K562 (cell line): ENCODE measurements around the gene AMBP. TPM values are rescaled to one million over a fixed set of nuclear protein-coding genes. Genes with fewer than 3 reads are reported as not detected.

Experiments
- ATAC-seq: fragments of 200-7000 bp; cut with Tn5 transposase; 3 replicates; pipeline ENCODE4 v1.9.1; 2020; ENCODE audit warnings: moderate library complexity
- BruUV-seq: library from RNA; stranded (reverse); fragments of 400-500 nt; replicated peaks from 2 replicates; lab custom pipeline; 2021; lab: Mats Ljungman, UMichigan
- CTCF ChIA-PET: fragments of 300-600 bp; formaldehyde crosslinking; extraction: SDS; loops from one replicate; lab custom pipeline; 2021; ENCODE audit warnings: low intra/inter-chr PET ratio; lab: Yijun Ruan, JAX
- POLR2A ChIA-PET: fragments of 300-600, 350-650 bp; sonication (Branson Sonifier 250); formaldehyde crosslinking; extraction: SDS; loops from one replicate; lab custom pipeline; 2021; ENCODE audit warnings: antibody characterized with exemption, inconsistent platforms; lab: Yijun Ruan, JAX
- DNase-seq, 4 experiments: peaks; one replicate each; pipeline versions ENCODE4 v3.0.0 to v3.0.0-alpha.2; 2011 to 2018; ENCODE audit warnings: low spot score in 3 of 4, mixed read lengths in 3 of 4; ENCODE audit errors: extremely low read depth in 1 of 4
- FAIRE-seq: peaks from 2 replicates; lab custom pipeline; 2011; peaks lifted over from hg19 to GRCh38; lab: Jason Lieb, UNC
- H2AFZ ChIP-seq: 2 replicates; pipeline ENCODE4 v1.6.0; 2011; ENCODE audit warnings: low read depth, low read length, control low read depth, inconsistent platforms
- H3K27ac ChIP-seq: fragments of 200-600 bp; 3 replicates; pipeline ENCODE4 v1.8.0; 2011; ENCODE audit warnings: low read depth, mild to moderate bottlenecking, control low read depth, inconsistent platforms, low read length, moderate library complexity, mixed read lengths; ENCODE audit errors: extremely low read depth
- H3K27me3 ChIP-seq, 2 experiments: fragments of 300-600 bp in 1 of 2; 2 replicates in 1 of 2; 3 replicates in 1 of 2; pipeline versions ENCODE4 v1.6.0 to v1.8.0; 2011; ENCODE audit warnings: inconsistent platforms in 2 of 2, low read length in 2 of 2, mild to moderate bottlenecking in 1 of 2, mixed read lengths in 1 of 2, moderate library complexity in 1 of 2; ENCODE audit not compliant: control insufficient read depth in 2 of 2, insufficient read depth in 2 of 2
- H3K36me3 ChIP-seq: fragments of 300-600 bp; 3 replicates; pipeline ENCODE4 v1.8.0; 2011; ENCODE audit warnings: mild to moderate bottlenecking, low read length, inconsistent platforms; ENCODE audit not compliant: control insufficient read depth, insufficient read depth
- H3K4me1 ChIP-seq, 2 experiments: fragments of 200-600 bp in 1 of 2; replicated peaks in 1 of 2; 2 replicates in 1 of 2; 3 replicates in 1 of 2; pipeline versions ENCODE4 v1.5.1 to v1.8.0; 2011; ENCODE audit warnings: inconsistent platforms in 2 of 2, low read length in 2 of 2, mild to moderate bottlenecking in 1 of 2, mixed read lengths in 1 of 2, moderate library complexity in 1 of 2; ENCODE audit not compliant: control insufficient read depth in 2 of 2, insufficient read depth in 2 of 2
- H3K4me2 ChIP-seq: 2 replicates; pipeline ENCODE4 v1.6.1; 2011; ENCODE audit warnings: low read length, control low read depth, inconsistent platforms, mixed read lengths; ENCODE audit not compliant: insufficient read depth
- H3K4me3 ChIP-seq: fragments of 200-600 bp; sonication (generic), shearing (Covaris generic); 2 replicates; pipeline ENCODE4 v1.5.1; 2016; ENCODE audit warnings: control low read depth, inconsistent platforms
- H3K79me2 ChIP-seq: fragments of 200-600 bp; 3 replicates; pipeline ENCODE4 v1.8.0; 2011; ENCODE audit warnings: low read length, inconsistent platforms; ENCODE audit not compliant: control insufficient read depth, insufficient read depth
- H3K9ac ChIP-seq, 2 experiments: 2 replicates each; pipeline versions ENCODE4 v1.6.0 to v1.6.1; 2011; ENCODE audit warnings: low read depth in 2 of 2, low read length in 2 of 2, control low read depth in 1 of 2, inconsistent platforms in 1 of 2, mild to moderate bottlenecking in 1 of 2, mixed read lengths in 1 of 2; ENCODE audit not compliant: insufficient read depth in 1 of 2
- H3K9me1 ChIP-seq: one replicate; pipeline ENCODE4 v1.6.0; 2011; ENCODE audit warnings: inconsistent platforms, mild to moderate bottlenecking, low read length, moderate library complexity; ENCODE audit not compliant: control insufficient read depth, insufficient read depth
- H3K9me3 ChIP-seq: replicated peaks from 2 replicates; pipeline ENCODE4 v1.5.1; 2011; ENCODE audit warnings: low read depth, low read length, inconsistent platforms; ENCODE audit not compliant: control insufficient read depth, insufficient read depth
- H4K20me1 ChIP-seq: replicated peaks from 2 replicates; pipeline ENCODE4 v1.6.1; 2011; ENCODE audit warnings: low read length, inconsistent platforms, mixed read lengths; ENCODE audit not compliant: control insufficient read depth, insufficient read depth
- BMI1 ChIP-seq: fragments of 150-350 bp; IDR thresholded peaks from 2 replicates; pipeline ENCODE4 v1.6.1; 2014; ENCODE audit warnings: low read length
- CSDE1 ChIP-seq, 2 experiments: fragments of 450-650 bp; IDR thresholded peaks; 2 replicates each; pipeline ENCODE4 v1.6.1; 2016; ENCODE audit warnings: mild to moderate bottlenecking in 1 of 2
- HNRNPH1 ChIP-seq: fragments of 200-400 bp; formaldehyde crosslinking; optimal IDR thresholded peaks from 2 replicates; pipeline ENCODE3; 2017; ENCODE audit warnings: low read depth, mild to moderate bottlenecking, low read length, moderate library complexity
- RBBP5 ChIP-seq: fragments of 200-600 bp; sonication (generic); IDR thresholded peaks from 2 replicates; pipeline ENCODE4 v1.6.1; 2012; ENCODE audit warnings: borderline replicate concordance, mild to moderate bottlenecking, low read length, control low read depth, inconsistent platforms; ENCODE audit not compliant: insufficient read depth, poor library complexity, severe bottlenecking
- WGBS: fragments of 100-300 bp; shearing (Covaris generic); methylation state at CpG from one replicate; pipeline ENCODE4 v1.1.6; 2016; ENCODE audit warnings: low coverage, mixed read lengths; ENCODE audit not compliant: insufficient coverage; ENCODE audit errors: missing lambda C conversion rate; 5-methylcytosine and 5-hydroxymethylcytosine counted together
- in situ Hi-C: fragments of 300-500 bp; cut with MboI; formaldehyde crosslinking; loops from 4 replicates; pipeline ENCODE4 v1.15.0; 2018; ENCODE audit warnings: inconsistent platforms, mixed read lengths
- intact Hi-C: fragments of 100-400 bp; cut with micrococcal nuclease; formaldehyde crosslinking; loops from 2 replicates; pipeline ENCODE4 v1.14.2; 2022
- polyA plus RNA-seq, 8 experiments: library from polyadenylated mRNA; depleted of rRNA in 4 of 8; stranded (reverse) in 5 of 8; unstranded in 3 of 8; fragments of >200 nt; fragmentation: Nextera tagmentation in 2 of 8; fragmentation: Illumina TruSeq in 1 of 8; extraction: Ambion mirVana in 2 of 8; extraction: Trizol in 1 of 8; gene quantifications; 2 replicates each; pipeline versions ENCODE4 v1.2.1 to v1.2.3, GENCODE V29; 2011 to 2014; ENCODE audit warnings: inconsistent platforms in 1 of 8, missing spikeins in 1 of 8
- total RNA-seq, 7 experiments: library from RNA; depleted of rRNA in 6 of 7; stranded (reverse); fragments of >200 nt in 6 of 7; fragmentation: Illumina TruSeq in 2 of 7; extraction: Trizol in 2 of 7; gene quantifications; 2 replicates each; pipeline versions ENCODE4 v1.2.1 to v1.2.3, GENCODE V29; 2011 to 2021; ENCODE audit warnings: low replicate concordance in 1 of 7

The AMBP gene
- total and polyA plus RNA-seq, 9 of the 15 experiments (the other 6 are each of a cell fraction or from before 2014, with no cell fraction given) = 1.3 TPM; not detected in 8

DNA sequence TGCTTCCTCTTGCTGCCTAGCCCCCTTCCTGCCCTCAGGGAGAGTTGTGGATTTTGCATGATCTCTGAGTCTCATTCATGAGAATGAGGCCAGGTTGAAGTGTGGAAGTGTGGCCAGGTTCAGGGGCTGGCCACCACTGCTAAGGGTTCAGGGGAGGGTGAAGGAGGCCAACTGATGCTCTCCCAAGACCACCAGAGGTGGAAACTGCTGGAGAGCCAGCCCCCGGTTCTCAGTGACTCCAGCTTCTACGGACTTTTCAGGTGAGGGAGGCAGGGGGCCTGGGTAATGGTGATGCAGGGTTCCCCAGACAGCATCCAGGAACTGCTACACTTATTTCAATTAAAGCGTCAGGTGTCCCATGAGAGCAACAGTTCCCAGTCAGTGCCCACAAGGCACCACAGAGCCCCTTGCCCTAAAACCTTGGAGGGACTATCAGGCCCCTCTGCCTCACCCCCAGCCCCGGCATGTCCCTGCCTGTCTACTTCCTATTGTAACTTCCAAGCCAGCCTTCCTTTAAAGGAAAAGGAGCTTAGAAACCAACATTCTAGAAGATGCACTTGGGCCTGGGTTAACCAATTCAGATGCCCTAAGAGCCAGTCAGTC, 50.1 kb downstream of the AMBP start:
- TF ChIP-seq BMI1 (no peak), RBBP5 (no peak), HNRNPH1 (no peak), CSDE1 (IDR thresholded peaks at IDR 0.05) (no peak)
- TF ChIP-seq, all 486 proteins: peak for 0
- Histone ChIP-seq H4K20me1 (peaks cover 3% of the 10 kb centered on the region; the same call in 1 of the 2 replicates), H3K9ac (no peak overlapping the region), H3K27me3 (no peaks in the 10 kb centered on the region), H3K79me2 (no peaks in the 10 kb centered on the region), H3K9me1 (peaks cover 7% of the 10 kb centered on the region), H2AFZ (no peak overlapping the region), H3K4me1 (peaks cover 0 to 3% of the 10 kb centered on the region in 2 experiments; a peak in 2 of 5 replicates), H3K4me3 (no peak overlapping the region), H3K36me3 (peaks cover 3% of the 10 kb centered on the region; the same call in 1 of the 3 replicates), H3K9me3 (no peaks in the 10 kb centered on the region), H3K27ac (no peak overlapping the region), H3K4me2 (no peak overlapping the region)
- ATAC-seq = no peak
- intact Hi-C loops = no loop called here
- no peak for FAIRE-seq
- POLR2A ChIA-PET = no interaction called here
- no TSS peak for BruUV-seq
- WGBS = 53% methylated on average over 4 of the region's 4 CpGs
- in situ Hi-C loops = no loop called here
- CTCF ChIA-PET = no interaction called here
- DNase-seq = no peak
